MM.1S (cell line): ENCODE measurements around the gene NADK.

Experiments used
- CTCF ChIP-seq: fragments of 300-600 bp; sonication (generic); IDR thresholded peaks from 2 replicates; pipeline ENCODE4 v1.5.1; 2016; ENCODE audit warnings: antibody characterized with exemption, low read length, mixed read lengths
- EZH2 ChIP-seq: fragments of 300-600 bp; sonication (generic); optimal IDR thresholded peaks from 2 replicates; pipeline ENCODE3; 2017; ENCODE audit warnings: low read depth, mild to moderate bottlenecking, antibody characterized with exemption, low read length, mixed read lengths

- TF ChIP-seq EZH2 (no peak), CTCF (no peak)
Observed at GRCh38 chr1:1777583-1777899, 729 bp downstream of the NADK start.
